T-helper 17 cell (primary cell): ENCODE measurements around the gene DBH. TPM values are rescaled to one million over a fixed set of nuclear protein-coding genes. Genes with fewer than 3 reads are reported as not detected.

Source experiments
- ATAC-seq: fragments of 150-1000 bp; cut with Tn5 transposase; 2 replicates; pipeline ENCODE4 v1.10.0; 2021; ENCODE audit warnings: mild to moderate bottlenecking, moderate library complexity
- DNase-seq, 3 donors: peaks; one replicate each; pipeline versions ENCODE4 v3.0.0 to v3.0.0-alpha.2; 2020 to 2021
- H3K9me3 ChIP-seq: one replicate; pipeline ENCODE4 v1.7.0; 2013; ENCODE audit warnings: low read length, mild to moderate bottlenecking; ENCODE audit not compliant: control insufficient read depth, poor library complexity, severe bottlenecking
- H3K27ac Mint-ChIP-seq: one replicate; pipeline ENCODE4 v1.8.0; 2022; ENCODE audit warnings: mild to moderate bottlenecking, moderate library complexity, mixed read lengths
- H3K27me3 Mint-ChIP-seq: one replicate; pipeline ENCODE4 v1.8.0; 2022; ENCODE audit warnings: mixed read lengths
- H3K36me3 Mint-ChIP-seq: one replicate; pipeline ENCODE4 v1.8.0; 2022; ENCODE audit warnings: low read depth, mixed read lengths
- H3K4me1 Mint-ChIP-seq: one replicate; pipeline ENCODE4 v1.8.0; 2022; ENCODE audit warnings: mild to moderate bottlenecking, mixed read lengths
- H3K4me3 Mint-ChIP-seq: one replicate; pipeline ENCODE4 v1.8.0; 2022; ENCODE audit warnings: mild to moderate bottlenecking, moderate library complexity, mixed read lengths
- total RNA-seq, 4 donors: library from RNA in 2 of 4; stranded (reverse) in 2 of 4; gene quantifications; one replicate each; pipeline ENCODE4 v1.2.3 and lab custom pipeline; 2022 to 2026

Gene DBH
- total RNA-seq, 2 donors from 2014 or later: 0.18 TPM; not detected in 1

DNA sequence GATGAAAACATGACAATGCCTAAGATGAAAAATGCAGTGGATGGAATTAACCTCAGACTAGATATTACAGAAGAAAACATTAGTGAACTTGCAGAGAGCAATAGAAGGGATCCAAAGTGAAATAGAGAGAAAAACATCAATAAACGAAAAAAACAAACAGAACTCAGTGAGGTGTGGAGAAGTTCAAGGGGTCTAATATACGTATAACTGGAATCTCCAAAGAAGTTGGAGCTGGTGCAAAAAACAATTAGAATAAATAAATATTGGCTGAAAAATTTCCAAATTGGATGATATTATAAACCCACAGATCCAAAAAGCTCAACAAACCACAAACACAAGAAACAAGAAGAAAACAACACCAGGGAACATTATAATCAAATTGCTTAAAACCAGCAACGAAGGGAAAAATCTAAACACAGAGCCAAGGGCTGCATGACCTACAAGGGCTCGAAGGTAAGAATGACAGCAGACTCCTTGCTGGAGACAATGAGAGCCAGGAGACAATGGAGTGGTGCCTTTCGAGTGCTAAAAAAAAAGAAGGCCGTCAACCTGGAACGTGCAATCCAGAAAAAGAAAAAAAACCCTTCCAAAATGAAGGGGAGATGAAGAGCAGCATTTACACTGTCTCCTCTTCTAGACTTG lies 38.7 kb upstream of the DBH start:
- ATAC-seq: no peak
- Mint-ChIP-seq H3K4me3 (no peak overlapping the region), H3K27me3 (peaks cover 5% of the 10 kb centered on the region), H3K4me1 (no peaks in the 10 kb centered on the region), H3K36me3 (no peaks in the 10 kb centered on the region), H3K27ac (no peak overlapping the region)
- no peak for DNase-seq
- peaks cover 3% of the 10 kb centered on the region for H3K9me3 ChIP-seq

DNA sequence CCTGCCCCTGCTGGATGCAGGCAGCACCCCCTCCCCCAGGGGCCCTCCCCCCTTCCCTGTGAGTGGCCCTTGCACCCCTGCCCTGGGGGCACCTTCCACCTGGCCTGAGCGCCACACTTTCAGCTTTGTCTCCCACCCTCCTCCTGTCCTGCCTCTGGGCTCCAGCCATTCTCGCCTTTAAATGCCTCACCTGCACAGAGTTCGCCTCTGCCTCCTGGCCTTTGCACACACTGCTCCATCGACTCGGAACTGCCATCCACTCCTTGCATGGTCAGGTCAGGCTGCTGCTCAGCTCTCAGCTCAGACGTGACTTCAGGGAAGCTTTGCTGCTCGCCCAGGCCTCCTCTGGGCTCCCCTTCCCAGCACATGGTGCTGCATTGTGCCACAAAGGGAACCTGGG lies 37.2 kb upstream of the DBH start:
- ATAC-seq (no peak), DNase-seq (no peak)
- no peaks in the 10 kb centered on the region for H3K4me1 Mint-ChIP-seq
- H3K27ac Mint-ChIP-seq: no peak overlapping the region
- H3K4me3 Mint-ChIP-seq: no peak overlapping the region
- H3K36me3 Mint-ChIP-seq: no peaks in the 10 kb centered on the region
- peaks cover 3% of the 10 kb centered on the region for H3K9me3 ChIP-seq
- H3K27me3 Mint-ChIP-seq: peaks cover 3% of the 10 kb centered on the region

DNA sequence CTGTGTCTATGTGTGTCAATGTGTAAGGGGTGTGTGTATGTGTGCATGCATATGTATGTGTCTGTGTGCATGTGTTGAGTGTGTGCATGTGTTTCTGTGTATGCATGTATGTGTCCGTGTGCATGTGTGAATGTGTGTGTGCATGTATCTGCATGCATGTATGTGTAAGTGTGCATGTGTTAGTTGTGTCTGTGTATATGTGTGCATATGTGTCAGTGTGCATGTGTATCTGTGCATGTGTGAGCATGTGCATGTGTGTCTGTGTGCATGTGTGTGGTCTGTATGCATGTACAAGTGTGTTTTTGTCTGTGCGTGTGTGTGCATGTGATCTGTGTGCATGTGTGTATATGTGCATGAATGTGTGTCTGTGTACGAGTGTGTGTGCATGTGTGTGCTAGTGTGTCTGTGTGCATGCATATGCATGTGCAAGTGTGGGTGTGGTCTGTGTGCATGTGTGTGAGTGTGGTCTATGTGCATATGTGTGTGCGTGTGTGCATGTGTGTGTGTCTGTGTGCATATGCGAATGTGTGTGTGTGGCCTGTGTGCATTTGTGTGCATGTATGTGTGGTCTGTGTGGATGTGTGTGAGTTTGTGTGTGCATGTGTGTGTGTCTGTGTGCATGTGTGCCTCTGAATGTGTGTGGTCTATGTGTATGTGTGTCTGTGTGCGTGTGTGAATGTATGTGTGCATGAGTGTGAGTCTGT lies 36.5 kb upstream of the DBH start:
- no peak for ATAC-seq
- Mint-ChIP-seq H3K27me3 (peaks cover 6% of the 10 kb centered on the region), H3K36me3 (no peaks in the 10 kb centered on the region), H3K4me3 (no peak overlapping the region), H3K4me1 (peaks cover 2% of the 10 kb centered on the region), H3K27ac (no peak overlapping the region)
- H3K9me3 ChIP-seq: peaks cover 3% of the 10 kb centered on the region
- no peak for DNase-seq

DNA sequence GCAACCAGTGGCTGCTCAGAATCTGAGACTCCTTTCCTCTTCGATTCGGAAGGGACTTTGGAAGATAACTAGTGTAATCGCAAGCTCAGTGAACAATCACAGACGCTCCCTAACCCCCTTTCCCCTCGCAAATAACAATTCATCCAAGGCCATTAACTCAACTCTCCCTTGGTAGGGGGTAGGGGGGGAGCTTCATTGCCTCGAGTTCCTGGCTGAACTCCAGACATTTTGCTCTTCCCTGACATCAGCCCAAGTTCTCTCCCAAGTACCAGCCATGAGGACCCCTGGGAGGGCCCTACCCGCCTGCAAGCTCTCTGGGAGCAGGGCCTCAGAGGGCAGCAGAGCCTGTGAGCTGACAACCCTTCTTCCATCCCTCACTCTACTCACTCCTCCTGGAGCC lies 35.4 kb upstream of the DBH start:
- peaks cover 13% of the 10 kb centered on the region for H3K27me3 Mint-ChIP-seq
- no peak overlapping the region for H3K4me3 Mint-ChIP-seq
- peaks cover 5% of the 10 kb centered on the region for H3K4me1 Mint-ChIP-seq
- H3K27ac Mint-ChIP-seq: no peak overlapping the region
- no peaks in the 10 kb centered on the region for H3K36me3 Mint-ChIP-seq
- H3K9me3 ChIP-seq: peaks cover 3% of the 10 kb centered on the region
- no peak for DNase-seq
- ATAC-seq: no peak

DNA sequence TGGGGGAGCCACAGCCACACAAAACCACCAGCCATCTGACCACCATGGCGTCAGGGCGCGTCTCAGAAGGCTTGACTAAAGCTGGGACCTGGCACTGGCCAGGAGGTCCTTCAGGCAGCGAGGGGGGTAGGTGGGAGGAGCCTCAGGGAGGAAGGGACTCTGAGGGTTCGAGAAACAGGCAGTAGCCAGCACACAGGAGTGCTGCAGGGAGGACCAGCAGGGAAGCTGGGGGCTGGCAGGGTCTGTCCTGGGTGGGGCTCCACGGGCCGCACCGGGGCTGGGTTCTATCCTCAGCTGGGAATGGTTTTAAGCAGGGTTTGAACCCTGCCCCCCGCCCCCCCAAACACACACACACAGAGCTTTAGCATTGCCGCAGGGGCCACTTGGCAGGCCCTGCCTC lies 34.4 kb upstream of the DBH start:
- H3K9me3 ChIP-seq: peaks cover 3% of the 10 kb centered on the region
- no peak overlapping the region for H3K27ac Mint-ChIP-seq
- no peak overlapping the region for H3K4me3 Mint-ChIP-seq
- DNase-seq: no peak
- H3K4me1 Mint-ChIP-seq: peaks cover 5% of the 10 kb centered on the region
- no peak for ATAC-seq
- peaks cover 23% of the 10 kb centered on the region for H3K27me3 Mint-ChIP-seq
- no peaks in the 10 kb centered on the region for H3K36me3 Mint-ChIP-seq

DNA sequence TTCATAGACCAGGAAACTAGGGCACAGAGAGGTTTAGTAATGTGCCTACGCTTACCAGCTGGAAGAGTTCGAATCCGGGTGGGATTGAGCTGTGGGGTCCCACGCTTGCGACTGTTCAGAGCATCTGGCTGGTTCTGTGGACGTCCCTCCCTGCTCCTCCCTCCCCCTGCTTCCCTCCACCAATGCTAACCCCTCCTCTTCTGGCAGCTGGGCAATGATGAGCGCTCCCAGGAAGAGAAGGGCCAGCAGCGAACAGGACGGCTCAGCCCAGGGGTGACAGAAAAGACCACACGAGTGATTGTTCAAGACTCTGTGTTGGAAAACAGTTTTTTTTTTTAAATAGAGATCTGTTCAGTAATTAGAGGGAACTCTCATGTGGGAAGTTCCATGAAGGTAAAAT lies 33.9 kb upstream of the DBH start:
- Mint-ChIP-seq H3K27me3 (peaks cover 28% of the 10 kb centered on the region), H3K36me3 (no peaks in the 10 kb centered on the region), H3K4me3 (no peak overlapping the region), H3K4me1 (peaks cover 5% of the 10 kb centered on the region), H3K27ac (no peak overlapping the region)
- DNase-seq (no peak), ATAC-seq (no peak)
- no peaks in the 10 kb centered on the region for H3K9me3 ChIP-seq

DNA sequence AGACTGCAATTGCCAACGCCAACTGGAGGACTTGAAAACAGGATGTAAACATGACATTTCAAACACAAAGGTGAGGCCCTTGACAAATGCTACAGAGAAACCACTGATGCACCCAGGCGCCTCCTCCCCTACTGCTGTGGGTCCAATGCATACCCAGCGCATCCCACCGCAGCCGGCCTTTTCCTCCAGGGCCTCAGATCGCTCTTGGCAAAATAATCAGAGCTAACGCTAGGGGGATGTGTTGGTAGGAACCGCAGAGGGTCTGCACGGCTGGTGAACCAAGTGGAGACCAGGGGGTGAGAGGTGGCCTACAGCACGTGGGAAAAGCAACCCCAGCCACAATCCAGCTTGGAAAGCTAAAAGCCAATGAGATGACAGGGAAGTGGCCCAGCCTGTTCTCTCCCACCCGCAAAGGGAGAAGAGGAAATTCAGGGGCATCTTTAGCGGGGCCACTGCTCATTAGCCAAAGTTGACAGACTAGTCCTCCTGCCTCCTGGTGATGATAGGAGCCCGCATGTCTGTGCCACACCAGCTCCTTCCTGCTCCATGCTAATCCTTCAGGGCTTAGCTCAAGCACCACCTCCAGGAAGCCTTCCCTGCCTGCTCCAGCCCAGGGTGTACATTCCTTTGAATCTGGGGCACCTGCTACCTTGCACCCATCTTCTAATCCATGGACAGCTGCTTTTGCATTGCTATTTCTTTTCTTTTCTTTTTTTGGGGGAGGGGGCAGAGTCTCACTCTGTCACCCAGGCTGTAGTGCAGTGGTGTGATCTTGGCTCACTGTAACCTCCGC lies 32.8 kb upstream of the DBH start:
- Mint-ChIP-seq H3K36me3 (no peaks in the 10 kb centered on the region), H3K27ac (no peak overlapping the region), H3K4me3 (no peak overlapping the region), H3K4me1 (peaks cover 5% of the 10 kb centered on the region), H3K27me3 (peaks cover 39% of the 10 kb centered on the region)
- ATAC-seq (no peak), DNase-seq (no peak)
- no peaks in the 10 kb centered on the region for H3K9me3 ChIP-seq

DNA sequence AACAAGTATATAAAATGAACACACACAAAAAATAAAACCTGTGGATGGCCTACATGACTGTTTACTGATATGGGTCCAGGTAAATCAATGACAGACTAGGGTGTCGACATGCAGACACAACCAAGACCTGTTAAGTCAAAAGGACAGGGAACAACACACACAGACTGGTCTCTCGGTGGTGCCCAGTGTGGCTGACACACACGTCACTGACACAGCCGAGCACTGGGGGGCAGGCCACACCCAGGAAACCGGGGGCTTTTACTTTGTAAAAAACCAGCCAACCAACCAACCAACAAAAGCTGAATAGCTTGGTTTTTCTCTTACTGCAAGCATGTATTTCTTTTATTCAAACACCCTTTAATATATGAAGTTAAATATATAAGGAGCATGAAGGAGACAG lies 31.9 kb upstream of the DBH start:
- no peaks in the 10 kb centered on the region for H3K9me3 ChIP-seq
- Mint-ChIP-seq H3K27me3 (peaks cover 41% of the 10 kb centered on the region), H3K36me3 (no peaks in the 10 kb centered on the region), H3K27ac (no peak overlapping the region), H3K4me1 (peaks cover 5% of the 10 kb centered on the region), H3K4me3 (no peak overlapping the region)
- no peak for DNase-seq
- ATAC-seq: no peak

DNA sequence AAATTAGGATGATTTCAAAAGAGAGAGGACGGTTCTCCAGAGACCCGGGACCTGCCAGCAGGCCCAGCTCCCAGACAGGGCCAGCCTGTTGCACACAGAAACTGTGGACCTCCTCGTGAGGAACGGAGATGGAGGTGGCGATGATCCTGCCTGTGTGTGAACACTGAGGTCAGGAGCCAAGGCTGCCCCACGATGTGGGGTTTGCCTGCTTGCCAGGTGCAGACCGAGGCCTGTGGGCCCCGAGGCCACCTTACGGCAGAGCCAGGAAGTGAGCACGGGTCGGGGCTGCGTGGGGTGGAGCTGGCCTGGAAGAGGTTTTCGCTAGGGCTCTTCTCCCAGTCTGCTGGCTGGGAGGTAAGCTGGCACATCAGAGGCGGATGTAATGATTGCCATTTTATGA lies 31.3 kb upstream of the DBH start:
- peaks cover 5% of the 10 kb centered on the region for H3K4me1 Mint-ChIP-seq
- H3K27ac Mint-ChIP-seq: no peak overlapping the region
- no peaks in the 10 kb centered on the region for H3K36me3 Mint-ChIP-seq
- ATAC-seq (no peak), DNase-seq (no peak)
- H3K9me3 ChIP-seq: no peaks in the 10 kb centered on the region
- peaks cover 46% of the 10 kb centered on the region for H3K27me3 Mint-ChIP-seq
- no peak overlapping the region for H3K4me3 Mint-ChIP-seq

DNA sequence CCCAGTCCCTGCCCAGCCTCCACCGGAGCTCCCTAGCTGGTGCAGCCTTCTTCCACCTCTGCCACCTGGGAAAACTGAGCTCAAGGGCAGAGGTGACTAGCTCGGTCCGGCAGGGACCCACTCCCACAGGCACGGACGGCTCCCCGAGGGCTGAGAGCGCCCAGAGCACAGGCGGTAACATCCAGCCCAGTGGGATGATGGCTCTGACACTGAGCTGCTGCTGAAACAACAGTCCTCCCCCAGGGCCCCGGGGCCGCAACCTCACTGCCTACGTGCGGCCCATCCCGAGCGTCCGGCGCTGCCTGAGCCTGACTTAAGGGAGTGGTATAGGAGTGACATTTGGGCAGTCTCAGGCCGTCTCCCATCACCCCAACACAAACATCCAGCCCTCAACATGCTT lies 30.7 kb upstream of the DBH start:
- H3K27me3 Mint-ChIP-seq: peaks cover 52% of the 10 kb centered on the region
- no peak for DNase-seq
- ATAC-seq: no peak
- peaks cover 5% of the 10 kb centered on the region for H3K4me1 Mint-ChIP-seq
- no peaks in the 10 kb centered on the region for H3K36me3 Mint-ChIP-seq
- no peak overlapping the region for H3K4me3 Mint-ChIP-seq
- H3K9me3 ChIP-seq: no peaks in the 10 kb centered on the region
- no peak overlapping the region for H3K27ac Mint-ChIP-seq

DNA sequence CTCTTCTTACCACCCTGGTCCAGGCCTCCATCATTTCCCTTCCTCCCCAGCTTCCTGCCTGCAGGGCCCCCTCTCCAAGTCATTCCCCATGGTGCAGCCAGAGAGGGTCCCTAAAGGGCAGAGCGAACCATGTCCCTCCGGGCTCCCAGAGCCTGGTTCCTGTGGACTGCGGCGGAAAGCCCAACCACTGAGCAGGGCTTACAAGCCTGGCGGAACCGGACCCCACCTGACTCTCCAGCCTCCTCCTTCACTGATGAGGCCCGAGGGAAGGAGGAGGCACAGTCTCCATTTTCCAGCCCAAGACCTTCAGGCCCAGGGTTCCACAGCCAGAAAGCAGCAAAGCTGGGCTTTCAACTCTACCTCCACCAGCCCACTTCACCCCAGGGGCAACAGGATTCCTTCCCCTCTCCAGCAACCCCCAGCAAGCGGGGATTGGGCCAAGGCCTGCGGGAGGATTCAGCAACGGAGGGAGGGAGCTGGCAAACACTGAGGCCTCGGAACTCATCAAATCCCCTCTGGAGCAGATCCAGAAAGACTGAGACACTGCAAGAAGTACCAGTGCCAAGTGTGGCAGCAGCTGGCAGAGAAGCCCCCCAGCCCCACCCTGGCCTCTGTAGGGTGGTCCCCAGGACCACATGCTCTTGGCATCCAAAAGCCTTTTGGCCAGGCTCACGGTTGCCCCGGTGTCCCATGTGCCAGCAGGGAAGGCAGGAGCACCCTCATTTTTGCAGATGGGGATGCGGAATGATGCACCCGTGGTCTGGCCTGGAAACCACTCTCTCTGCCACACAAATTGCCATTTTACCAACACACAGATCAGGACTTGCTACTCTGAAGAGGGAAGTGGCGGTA lies 30.1 kb upstream of the DBH start:
- Mint-ChIP-seq H3K4me3 (no peak overlapping the region), H3K27me3 (peaks cover 58% of the 10 kb centered on the region), H3K4me1 (peaks cover 5% of the 10 kb centered on the region), H3K27ac (no peak overlapping the region), H3K36me3 (no peaks in the 10 kb centered on the region)
- ATAC-seq (no peak), DNase-seq (no peak)
- H3K9me3 ChIP-seq: no peaks in the 10 kb centered on the region

DNA sequence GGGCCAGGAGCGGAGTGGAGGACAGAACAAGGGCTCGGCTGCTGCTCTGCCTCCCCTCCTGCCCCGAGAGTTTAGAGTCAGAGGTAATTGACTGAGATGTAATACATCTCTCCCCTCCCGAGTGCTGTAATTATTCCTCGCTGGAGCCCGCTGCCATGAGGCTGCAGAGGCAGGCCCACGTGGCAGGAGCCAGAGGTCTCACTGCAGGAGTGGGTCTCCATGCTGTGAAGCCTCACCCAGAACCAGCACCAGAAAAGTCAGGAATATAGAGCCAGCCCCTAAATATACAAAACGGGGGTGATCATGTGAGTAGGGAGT lies 29.5 kb upstream of the DBH start:
- ATAC-seq (no peak), DNase-seq (no peak)
- Mint-ChIP-seq H3K4me1 (peaks cover 5% of the 10 kb centered on the region), H3K36me3 (no peaks in the 10 kb centered on the region), H3K27ac (no peak overlapping the region), H3K4me3 (no peak overlapping the region), H3K27me3 (peaks cover 64% of the 10 kb centered on the region)
- H3K9me3 ChIP-seq: no peaks in the 10 kb centered on the region

DNA sequence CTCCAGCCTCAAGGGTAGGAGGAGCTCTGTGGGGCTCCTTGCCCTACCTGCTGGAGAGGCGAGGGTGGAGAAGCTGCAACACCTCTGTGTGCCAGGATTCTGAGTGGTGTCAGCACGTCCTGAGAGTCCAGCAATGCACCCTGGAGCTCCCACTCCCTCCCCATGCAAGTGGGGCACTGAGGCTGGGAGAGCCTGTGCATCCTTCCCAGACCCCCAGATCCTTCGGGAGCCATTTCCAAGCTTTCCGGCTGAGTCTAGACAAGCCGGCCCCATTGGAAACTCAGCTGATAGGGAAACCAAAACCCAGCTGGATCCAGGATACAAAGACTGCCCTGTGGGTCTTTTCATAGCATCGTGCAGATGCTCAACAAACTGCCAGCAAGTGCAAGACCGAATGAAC lies 28.8 kb upstream of the DBH start:
- ATAC-seq (no peak), DNase-seq (no peak)
- Mint-ChIP-seq H3K4me1 (peaks cover 5% of the 10 kb centered on the region), H3K27me3 (peaks cover 69% of the 10 kb centered on the region), H3K4me3 (no peak overlapping the region), H3K36me3 (no peaks in the 10 kb centered on the region), H3K27ac (no peak overlapping the region)
- no peaks in the 10 kb centered on the region for H3K9me3 ChIP-seq
